MM.1S (cell line): ENCODE results near the gene KRTAP9-8.

ENCODE experiments used
- DNase-seq: peaks from one replicate; pipeline ENCODE4 v3.0.0-alpha.2; 2015
- H2AFZ ChIP-seq: fragments of 300-600 bp; sonication (generic); 2 replicates; pipeline ENCODE4 v1.6.0; 2016; ENCODE audit warnings: antibody characterized with exemption, low read length
- H3F3A ChIP-seq: fragments of 300-600 bp; sonication (generic); 2 replicates; pipeline ENCODE4 v1.6.1; 2016; ENCODE audit warnings: mild to moderate bottlenecking, antibody characterized with exemption, low read length, moderate library complexity, mixed read lengths; ENCODE audit not compliant: insufficient read depth
- H3K27ac ChIP-seq: fragments of 300-600 bp; sonication (generic); 2 replicates; pipeline ENCODE4 v1.5.1; 2016; ENCODE audit warnings: mild to moderate bottlenecking, low read length
- H3K27me3 ChIP-seq: fragments of 300-600 bp; sonication (generic); replicated peaks from 2 replicates; pipeline ENCODE4 v1.6.0; 2016; ENCODE audit warnings: low read length; ENCODE audit not compliant: insufficient read depth
- H3K36me3 ChIP-seq: fragments of 300-600 bp; sonication (generic); replicated peaks from 2 replicates; pipeline ENCODE4 v1.6.1; 2016; ENCODE audit warnings: mild to moderate bottlenecking, low read length, mixed read lengths; ENCODE audit not compliant: insufficient read depth
- H3K4me1 ChIP-seq: fragments of 300-600 bp; sonication (generic); 2 replicates; pipeline ENCODE4 v1.6.1; 2016; ENCODE audit warnings: low read length, mixed read lengths
- H3K4me2 ChIP-seq: fragments of 300-600 bp; sonication (generic); 2 replicates; pipeline ENCODE4 v1.6.0; 2016; ENCODE audit warnings: low read depth, low read length
- H3K4me3 ChIP-seq: fragments of 300-600 bp; sonication (generic); 2 replicates; pipeline ENCODE4 v1.5.1; 2016; ENCODE audit warnings: low read length, mixed read lengths
- H3K79me2 ChIP-seq: fragments of 300-600 bp; sonication (generic); 2 replicates; pipeline ENCODE4 v1.6.1; 2016; ENCODE audit warnings: mixed run types, low read length, mixed read lengths
- H3K9ac ChIP-seq: fragments of 300-600 bp; sonication (generic); 2 replicates; pipeline ENCODE4 v1.6.1; 2016; ENCODE audit warnings: low read length, mixed read lengths
- H3K9me2 ChIP-seq: fragments of 300-600 bp; sonication (generic); replicated peaks from 2 replicates; pipeline ENCODE4 v1.6.1; 2016; ENCODE audit warnings: mild to moderate bottlenecking, low read length, mixed read lengths; ENCODE audit not compliant: insufficient read depth
- H3K9me3 ChIP-seq: fragments of 300-600 bp; sonication (generic); replicated peaks from 2 replicates; pipeline ENCODE4 v1.6.1; 2016; ENCODE audit warnings: mild to moderate bottlenecking, low read length, mixed read lengths; ENCODE audit not compliant: insufficient read depth
- H4K20me1 ChIP-seq: fragments of 300-600 bp; sonication (generic); 2 replicates; pipeline ENCODE4 v1.6.1; 2016; ENCODE audit warnings: mild to moderate bottlenecking, low read length, moderate library complexity, mixed read lengths; ENCODE audit not compliant: insufficient read depth
- EZH2 ChIP-seq: fragments of 300-600 bp; sonication (generic); optimal IDR thresholded peaks from 2 replicates; pipeline ENCODE3; 2017; ENCODE audit warnings: low read depth, mild to moderate bottlenecking, antibody characterized with exemption, low read length, mixed read lengths
- EZH2phosphoT487 ChIP-seq: fragments of 300-600 bp; sonication (generic); IDR thresholded peaks from 2 replicates; pipeline ENCODE4 v1.6.1; 2018; ENCODE audit warnings: antibody characterized with exemption, low read length
- TF ChIP-seq, protein P1 (sequence below): fragments of 300-600 bp; sonication (generic); IDR thresholded peaks from 2 replicates; pipeline ENCODE4 v1.5.1; 2016; ENCODE audit warnings: antibody characterized with exemption, low read length, mixed read lengths

Gene KRTAP9-8

DNA sequence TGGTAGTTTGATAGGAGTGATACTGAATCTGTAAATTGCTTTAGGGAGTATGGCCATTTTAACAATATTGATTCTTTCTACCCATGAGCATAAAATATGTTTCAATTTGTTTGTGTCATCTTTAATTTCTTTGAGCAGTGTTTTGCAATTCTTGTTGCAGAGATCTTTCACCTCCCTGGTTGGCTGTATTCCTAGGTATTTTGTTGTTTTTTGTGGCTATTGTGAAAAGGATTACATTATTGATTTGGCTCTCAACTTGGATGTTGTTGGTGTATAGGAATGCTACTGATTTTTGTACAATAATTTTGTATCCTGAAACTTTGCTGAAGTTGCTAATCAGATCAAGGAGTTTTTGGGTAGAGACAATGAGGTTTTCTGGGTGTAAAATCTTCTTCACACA, 20.6 kb downstream of the KRTAP9-8 start:
- no peaks in the 10 kb centered on the region for H3K79me2 ChIP-seq
- no peaks in the 10 kb centered on the region for H3K9me2 ChIP-seq
- TF ChIP-seq, protein P1, sequence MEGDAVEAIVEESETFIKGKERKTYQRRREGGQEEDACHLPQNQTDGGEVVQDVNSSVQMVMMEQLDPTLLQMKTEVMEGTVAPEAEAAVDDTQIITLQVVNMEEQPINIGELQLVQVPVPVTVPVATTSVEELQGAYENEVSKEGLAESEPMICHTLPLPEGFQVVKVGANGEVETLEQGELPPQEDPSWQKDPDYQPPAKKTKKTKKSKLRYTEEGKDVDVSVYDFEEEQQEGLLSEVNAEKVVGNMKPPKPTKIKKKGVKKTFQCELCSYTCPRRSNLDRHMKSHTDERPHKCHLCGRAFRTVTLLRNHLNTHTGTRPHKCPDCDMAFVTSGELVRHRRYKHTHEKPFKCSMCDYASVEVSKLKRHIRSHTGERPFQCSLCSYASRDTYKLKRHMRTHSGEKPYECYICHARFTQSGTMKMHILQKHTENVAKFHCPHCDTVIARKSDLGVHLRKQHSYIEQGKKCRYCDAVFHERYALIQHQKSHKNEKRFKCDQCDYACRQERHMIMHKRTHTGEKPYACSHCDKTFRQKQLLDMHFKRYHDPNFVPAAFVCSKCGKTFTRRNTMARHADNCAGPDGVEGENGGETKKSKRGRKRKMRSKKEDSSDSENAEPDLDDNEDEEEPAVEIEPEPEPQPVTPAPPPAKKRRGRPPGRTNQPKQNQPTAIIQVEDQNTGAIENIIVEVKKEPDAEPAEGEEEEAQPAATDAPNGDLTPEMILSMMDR: no peak
- TF ChIP-seq EZH2: no peak
- no peak for TF ChIP-seq EZH2phosphoT487
- H3F3A ChIP-seq: no peaks in the 10 kb centered on the region
- H3K27me3 ChIP-seq: no peaks in the 10 kb centered on the region
- no peak for DNase-seq
- H3K4me2 ChIP-seq: no peak overlapping the region
- H4K20me1 ChIP-seq: no peaks in the 10 kb centered on the region
- H3K4me1 ChIP-seq: no peaks in the 10 kb centered on the region
- H3K9ac ChIP-seq: no peak overlapping the region
- H3K27ac ChIP-seq: no peak overlapping the region
- no peaks in the 10 kb centered on the region for H3K36me3 ChIP-seq
- H3K9me3 ChIP-seq: no peaks in the 10 kb centered on the region
- no peak overlapping the region for H2AFZ ChIP-seq
- no peak overlapping the region for H3K4me3 ChIP-seq

DNA sequence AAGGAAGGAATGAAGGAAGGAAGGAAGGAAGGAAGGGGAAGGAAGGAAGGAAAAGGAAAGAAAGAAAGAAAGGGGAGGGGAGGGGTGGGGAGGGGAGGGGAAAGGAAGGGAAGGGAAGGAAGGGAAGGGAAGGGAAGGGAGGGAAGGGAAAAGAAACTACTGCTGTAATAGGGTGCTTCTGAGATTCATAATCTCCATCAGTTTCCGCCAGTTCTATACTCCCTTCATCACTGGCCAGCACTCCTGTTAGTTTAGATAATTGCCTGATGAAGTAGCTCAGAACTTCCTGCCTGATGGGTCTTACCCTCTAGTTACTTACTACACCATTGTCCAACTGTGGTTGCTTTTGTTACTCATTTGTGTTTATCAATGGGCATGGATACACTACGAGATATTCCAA, 25.4 kb downstream of the KRTAP9-8 start:
- Histone ChIP-seq H3K27ac (no peak overlapping the region), H3K4me1 (no peaks in the 10 kb centered on the region), H3K27me3 (no peaks in the 10 kb centered on the region), H3K9ac (no peak overlapping the region), H3K79me2 (no peaks in the 10 kb centered on the region), H2AFZ (no peak overlapping the region), H3K4me2 (no peak overlapping the region), H3K9me2 (no peaks in the 10 kb centered on the region), H3K9me3 (no peaks in the 10 kb centered on the region), H4K20me1 (no peaks in the 10 kb centered on the region), H3K4me3 (no peak overlapping the region), H3F3A (no peaks in the 10 kb centered on the region), H3K36me3 (no peaks in the 10 kb centered on the region)
- DNase-seq: no peak
- no peak for TF ChIP-seq EZH2phosphoT487
- TF ChIP-seq, protein P1: no peak
- no peak for TF ChIP-seq EZH2

DNA sequence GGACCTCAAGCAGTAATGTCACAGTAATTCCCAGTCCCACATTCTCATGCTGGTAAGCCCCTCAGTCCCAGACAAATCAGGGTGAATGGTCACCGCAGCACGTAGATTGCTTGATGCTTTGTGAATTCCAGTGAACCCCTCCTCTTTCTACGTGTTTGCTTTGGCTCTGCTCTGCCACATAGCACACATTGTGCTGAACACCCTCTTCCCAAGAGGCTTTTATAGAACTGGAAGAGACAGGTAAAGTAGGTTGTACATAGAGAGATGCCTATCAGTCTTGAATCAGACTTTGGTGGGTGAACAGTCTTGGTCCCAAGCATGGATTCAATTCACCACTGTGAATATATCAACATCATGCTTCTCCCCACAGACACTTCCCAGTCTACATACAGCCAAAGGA, 26.8 kb downstream of the KRTAP9-8 start:
- Histone ChIP-seq H3K27me3 (no peaks in the 10 kb centered on the region), H3K4me3 (no peak overlapping the region), H3K9ac (no peak overlapping the region), H3F3A (no peaks in the 10 kb centered on the region), H3K36me3 (no peaks in the 10 kb centered on the region), H3K9me3 (no peaks in the 10 kb centered on the region), H3K4me1 (no peaks in the 10 kb centered on the region), H3K79me2 (no peaks in the 10 kb centered on the region), H3K4me2 (no peak overlapping the region), H2AFZ (no peak overlapping the region), H3K9me2 (no peaks in the 10 kb centered on the region), H4K20me1 (no peaks in the 10 kb centered on the region), H3K27ac (no peak overlapping the region)
- DNase-seq: no peak
- TF ChIP-seq, protein P1: no peak
- TF ChIP-seq EZH2phosphoT487 (no peak), EZH2 (no peak)
